ENCODE measurements around the gene ACSL3.
"Not testable (repeated sequence)": the region's sequence is repeated elsewhere in the genome, so short reads cannot be mapped to it uniquely, and the experiment has no call there.

Gene ACSL3

GRCh38 chr2:222912117-222912516 lies 51.3 kb downstream of the ACSL3 start:
- no peak for DNase-seq (ENCODE audit: low read depth in 3 of 3)

DNA sequence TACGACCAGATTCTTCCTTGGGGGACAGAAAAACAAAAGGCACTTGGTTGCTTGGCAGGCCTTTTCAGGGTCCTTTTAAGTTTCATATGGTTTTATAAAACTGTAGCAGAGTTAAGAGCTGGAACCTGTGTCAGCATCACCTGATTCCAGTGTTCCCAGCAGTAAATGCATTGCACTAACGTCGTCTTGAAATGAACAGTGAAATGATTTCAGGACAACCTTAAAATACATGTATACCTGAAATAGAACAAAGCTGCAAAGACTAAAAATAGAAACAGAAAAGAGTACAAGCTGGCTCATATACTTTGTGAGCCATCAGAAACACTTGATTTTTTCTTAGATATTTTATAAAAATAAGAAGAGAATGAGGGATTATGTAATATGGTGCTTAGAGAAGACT lies 51.9 kb downstream of the ACSL3 start:
- DNase-seq (ENCODE audit: low read depth in 3 of 3) = no peak

DNA sequence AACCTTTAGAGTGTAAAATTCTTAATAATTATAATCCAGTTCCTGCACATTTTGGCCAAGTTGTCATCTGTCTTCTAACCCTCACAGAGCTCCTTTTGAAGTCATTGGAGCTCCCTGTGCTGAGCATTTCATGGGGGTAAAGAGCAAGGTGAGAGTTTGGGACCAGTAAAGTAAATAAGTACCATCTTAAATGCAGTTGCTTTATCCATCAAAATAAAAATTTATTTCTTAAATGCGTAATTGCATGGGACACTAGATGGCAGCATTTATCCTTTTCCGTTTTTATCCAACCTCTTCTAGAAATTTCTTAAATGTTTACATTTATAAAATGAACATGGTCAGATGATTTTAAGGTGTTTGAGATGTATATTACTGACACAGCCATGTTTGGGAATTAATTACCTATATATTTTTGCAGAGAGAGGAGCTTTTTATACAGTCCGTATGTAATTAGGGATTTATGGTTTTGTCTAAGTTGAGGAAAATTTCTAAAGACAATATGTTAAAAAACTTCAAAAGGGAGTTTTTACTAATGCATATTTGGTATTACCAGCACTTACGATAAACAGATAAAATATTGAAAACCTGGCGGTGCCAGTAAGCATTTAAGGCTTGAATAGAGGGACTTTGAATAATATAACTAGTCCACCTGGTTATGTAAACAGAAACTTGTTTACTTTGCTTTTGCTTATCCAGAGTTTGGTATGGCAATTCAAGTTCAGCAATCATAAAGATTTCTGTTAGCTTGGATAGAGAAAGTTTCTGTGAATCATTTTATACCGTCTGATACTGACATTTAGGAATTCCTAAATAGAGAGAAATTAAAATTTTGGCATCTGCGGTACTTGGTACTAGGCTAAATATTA lies 54.5 kb downstream of the ACSL3 start:
- no peak for DNase-seq (ENCODE audit: low read depth in 3 of 3)

DNA sequence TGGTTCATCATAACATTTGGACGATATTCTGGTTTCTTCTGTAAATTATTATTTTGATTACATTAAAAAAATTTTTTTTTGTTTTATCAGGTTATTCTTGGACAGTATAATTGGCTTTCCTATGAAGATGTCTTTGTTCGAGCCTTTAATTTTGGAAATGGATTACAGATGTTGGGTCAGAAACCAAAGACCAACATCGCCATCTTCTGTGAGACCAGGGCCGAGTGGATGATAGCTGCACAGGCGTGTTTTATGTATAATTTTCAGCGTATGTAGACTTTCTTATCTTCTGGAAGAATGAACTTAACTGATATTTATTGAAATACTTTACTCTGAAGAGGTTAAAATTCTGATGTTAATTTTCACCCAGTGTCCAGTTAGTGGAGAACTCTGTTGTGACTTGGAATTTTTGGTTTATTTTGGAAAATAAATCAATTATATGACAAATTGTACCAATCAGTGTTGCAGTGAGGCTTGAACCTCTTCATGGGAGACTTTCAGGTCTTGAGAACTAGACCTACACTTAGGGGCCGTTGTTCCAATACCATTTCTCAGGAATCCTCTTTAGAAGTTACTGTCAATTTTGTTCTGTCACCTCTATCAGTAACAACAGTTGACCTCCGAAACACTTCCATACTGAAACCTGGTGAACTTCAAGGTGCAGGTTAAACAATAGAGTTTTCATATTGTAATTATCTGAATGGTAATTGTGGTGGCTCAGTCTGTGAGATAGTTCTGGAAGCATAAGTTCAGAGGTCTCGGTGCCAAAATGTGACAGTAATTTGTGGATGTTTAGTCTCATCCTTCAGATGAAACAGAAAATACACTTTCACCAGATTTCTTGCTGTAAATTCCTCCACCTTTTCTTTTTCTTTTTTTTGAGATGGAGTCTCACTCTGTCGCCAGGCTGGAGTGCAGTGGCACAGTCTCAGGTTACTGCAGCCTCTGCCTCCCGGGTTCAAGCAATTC lies 55.7 kb downstream of the ACSL3 start:
- no peak for DNase-seq (ENCODE audit: low read depth in 3 of 3)

GRCh38 chr2:222917212-222917611 lies 56.4 kb downstream of the ACSL3 start:
- DNase-seq (ENCODE audit: low read depth in 3 of 3) = not testable (repeated sequence)

DNA sequence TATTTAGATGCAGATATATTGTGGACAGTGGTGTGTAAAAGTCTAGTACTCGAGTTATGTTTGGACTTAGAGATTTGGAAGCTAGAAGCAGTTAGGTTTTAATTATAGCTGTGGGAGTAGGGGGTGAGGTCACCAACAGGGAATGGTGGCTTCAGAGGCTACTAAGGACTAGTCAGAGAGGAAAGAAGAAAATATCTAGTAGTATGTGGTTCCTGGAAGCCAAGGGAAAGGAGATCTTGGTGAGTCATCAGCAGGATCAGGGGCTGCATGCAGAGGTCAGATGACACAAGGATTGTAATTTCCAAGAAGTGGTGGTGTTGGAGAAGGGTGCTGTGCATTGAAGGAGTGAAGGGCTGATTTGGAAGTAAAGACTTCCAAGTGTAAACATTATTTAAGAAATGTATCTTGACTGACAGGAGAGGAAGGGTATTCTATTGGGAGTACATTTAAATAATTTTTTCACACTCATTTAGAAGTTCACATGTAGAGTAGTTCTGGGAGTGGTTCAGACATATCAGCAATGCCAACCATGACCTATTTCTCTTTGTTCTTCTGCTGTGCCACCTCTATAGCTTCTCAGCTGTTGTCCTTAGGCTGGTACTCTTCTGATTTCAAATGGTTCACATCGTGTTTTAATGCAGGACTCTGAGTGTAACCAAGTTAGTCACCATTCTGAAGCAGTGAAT lies 59.1 kb downstream of the ACSL3 start:
- DNase-seq (ENCODE audit: low read depth in 3 of 3) = no peak

- DNase-seq (ENCODE audit: low read depth in 3 of 3) = no peak
Observed at GRCh38 chr2:222920657-222921186, 59.9 kb downstream of the ACSL3 start.

DNA sequence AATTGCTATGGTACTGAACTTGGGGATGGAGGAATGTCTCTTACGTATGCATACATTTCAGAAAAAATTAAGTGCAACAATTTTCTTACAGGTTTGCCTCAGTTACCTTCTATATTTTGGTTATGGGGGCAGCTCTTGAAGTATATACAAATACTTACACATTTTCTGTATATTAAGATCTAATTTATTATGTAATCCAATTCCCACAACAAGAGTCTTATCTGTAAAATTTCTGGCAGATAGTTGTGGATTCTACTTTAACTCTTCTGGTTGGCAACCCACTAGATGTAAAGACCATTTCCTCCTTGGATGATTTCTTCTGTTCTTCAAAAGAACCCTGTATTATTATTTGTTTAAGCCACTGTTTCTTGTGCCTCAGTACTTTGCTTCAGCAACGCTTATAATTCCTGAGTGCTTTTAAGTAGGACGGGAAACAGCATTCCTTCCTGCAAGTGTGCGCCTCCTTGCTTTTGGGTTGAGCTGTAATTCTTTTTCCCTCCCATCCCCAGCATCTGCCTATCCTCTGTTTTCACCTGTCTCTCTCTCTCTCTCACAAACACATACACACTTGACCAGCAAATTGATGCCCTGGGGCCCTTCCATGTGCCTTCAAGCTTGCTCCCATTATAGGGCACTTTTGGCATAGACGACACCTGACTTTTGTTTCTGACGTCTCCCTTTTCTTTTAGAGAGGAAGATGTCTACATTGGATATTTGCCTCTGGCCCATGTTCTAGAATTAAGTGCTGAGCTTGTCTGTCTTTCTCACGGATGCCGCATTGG lies 61.4 kb downstream of the ACSL3 start:
- DNase-seq (ENCODE audit: low read depth in 3 of 3) = no peak

DNA sequence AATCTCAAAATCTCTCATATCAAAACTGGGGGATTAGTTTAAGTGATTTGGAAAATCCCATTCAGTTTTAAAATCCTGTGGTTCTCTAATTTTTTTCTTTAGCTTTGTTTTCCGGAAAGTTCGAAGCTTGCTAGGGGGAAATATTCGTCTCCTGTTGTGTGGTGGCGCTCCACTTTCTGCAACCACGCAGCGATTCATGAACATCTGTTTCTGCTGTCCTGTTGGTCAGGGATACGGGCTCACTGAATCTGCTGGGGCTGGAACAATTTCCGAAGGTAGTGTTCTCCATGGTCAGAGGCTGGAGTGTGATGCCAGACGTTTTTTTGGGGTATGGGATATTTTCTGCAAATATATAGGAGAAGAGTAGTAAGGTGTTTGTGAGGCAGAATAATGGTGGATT lies 66.1 kb downstream of the ACSL3 start:
- no peak for DNase-seq (ENCODE audit: low read depth in 3 of 3)

DNA sequence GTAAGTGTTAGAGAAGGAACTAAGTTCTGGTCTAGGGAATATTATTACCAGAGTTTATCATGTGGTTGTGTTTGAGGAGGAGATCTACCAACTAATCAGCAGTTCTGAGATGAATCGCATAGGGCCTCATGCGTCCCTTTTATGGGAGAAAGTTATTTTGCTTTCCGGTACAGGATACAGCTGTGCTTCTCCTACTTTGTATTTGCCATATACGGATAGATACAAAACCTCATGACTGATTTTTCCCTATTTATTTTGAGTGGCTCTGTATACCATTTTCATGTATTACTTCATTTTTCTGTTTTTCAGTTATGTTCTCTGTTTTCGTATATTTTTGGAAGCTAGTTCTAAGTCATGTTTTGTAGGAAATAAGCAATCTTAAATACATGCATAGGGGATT lies 66.8 kb downstream of the ACSL3 start:
- DNase-seq (ENCODE audit: low read depth in 3 of 3) = no peak

- no peak for DNase-seq (ENCODE audit: low read depth in 3 of 3)
Observed at GRCh38 chr2:222928335-222928734, 67.5 kb downstream of the ACSL3 start.

DNA sequence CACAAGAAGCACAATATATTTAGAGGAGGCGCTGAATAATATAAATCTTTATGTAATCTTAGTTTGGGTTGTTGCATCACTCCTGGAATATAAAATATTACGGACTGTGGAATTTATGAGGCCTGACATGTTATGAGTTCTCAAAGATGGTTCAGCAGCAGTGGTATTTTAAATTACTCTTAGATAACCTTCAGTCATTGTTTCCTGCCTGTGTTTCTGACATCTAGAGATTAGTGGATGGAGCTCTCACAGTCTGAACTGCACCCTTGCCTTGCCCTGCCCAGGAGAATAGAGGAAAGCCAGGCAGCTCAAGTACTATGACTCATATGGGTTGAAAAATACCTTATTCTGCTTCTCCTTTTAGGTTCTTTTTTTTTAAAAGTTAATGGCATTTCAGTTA lies 70.0 kb downstream of the ACSL3 start:
- DNase-seq (ENCODE audit: low read depth in 3 of 3) = no peak

GRCh38 chr2:222931659-222932058 lies 70.8 kb downstream of the ACSL3 start:
- DNase-seq (ENCODE audit: low read depth in 3 of 3) = no peak

- no peak for DNase-seq (ENCODE audit: low read depth in 3 of 3)
Observed at GRCh38 chr2:222933458-222933857, 72.6 kb downstream of the ACSL3 start.

- no peak for DNase-seq (ENCODE audit: low read depth in 3 of 3)
Observed at GRCh38 chr2:222935688-222936298, 75.0 kb downstream of the ACSL3 start.

- no peak for DNase-seq (ENCODE audit: low read depth in 3 of 3)
Observed at GRCh38 chr2:222936705-222937104, 75.9 kb downstream of the ACSL3 start.

- DNase-seq (ENCODE audit: low read depth in 3 of 3) = no peak
Observed at GRCh38 chr2:222938327-222938726, 77.5 kb downstream of the ACSL3 start.

- DNase-seq (ENCODE audit: low read depth in 3 of 3) = peak; percentile 11 to 19 (median 14)
Observed at GRCh38 chr2:222939208-222939856, 78.5 kb downstream of the ACSL3 start.

- DNase-seq (ENCODE audit: low read depth in 3 of 3) = no peak
Observed at GRCh38 chr2:222939979-222940378, 79.1 kb downstream of the ACSL3 start.

DNA sequence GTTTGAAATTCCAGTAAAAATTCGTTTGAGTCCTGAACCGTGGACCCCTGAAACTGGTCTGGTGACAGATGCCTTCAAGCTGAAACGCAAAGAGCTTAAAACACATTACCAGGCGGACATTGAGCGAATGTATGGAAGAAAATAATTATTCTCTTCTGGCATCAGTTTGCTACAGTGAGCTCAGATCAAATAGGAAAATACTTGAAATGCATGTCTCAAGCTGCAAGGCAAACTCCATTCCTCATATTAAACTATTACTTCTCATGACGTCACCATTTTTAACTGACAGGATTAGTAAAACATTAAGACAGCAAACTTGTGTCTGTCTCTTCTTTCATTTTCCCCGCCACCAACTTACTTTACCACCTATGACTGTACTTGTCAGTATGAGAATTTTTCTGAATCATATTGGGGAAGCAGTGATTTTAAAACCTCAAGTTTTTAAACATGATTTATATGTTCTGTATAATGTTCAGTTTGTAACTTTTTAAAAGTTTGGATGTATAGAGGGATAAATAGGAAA lies 80.7 kb downstream of the ACSL3 start:
- no peak for DNase-seq (ENCODE audit: low read depth in 3 of 3)

Measured in stimulated activated CD4-positive, alpha-beta T cell treated with anti-CD3 and anti-CD28 coated beads, TNF-alpha, amount 100 ng/mL, for 4 hours (primary cell).